Panc1 (cell line): Measurements from ENCODE around the gene A4GNT. TPM values are rescaled to one million over a fixed set of nuclear protein-coding genes. Genes with fewer than 3 reads are reported as not detected.

Experiments
- ATAC-seq: fragments of 200-7000 bp; cut with Tn5 transposase; 2 replicates; pipeline ENCODE4 v1.9.1; 2020; ENCODE audit warnings: mild to moderate bottlenecking, moderate library complexity
- BruUV-seq: library from RNA; stranded (reverse); fragments of 400-500 nt; replicated peaks from 2 replicates; lab custom pipeline; 2021; lab: Mats Ljungman, UMichigan
- CTCF ChIA-PET: fragments of 300-600 bp; sonication (Branson Sonifier 250); formaldehyde crosslinking; loops from one replicate; lab custom pipeline; 2022; ENCODE audit warnings: antibody characterized with exemption; lab: Charles Lee
- POLR2A ChIA-PET: fragments of 300-600 bp; sonication (Branson Sonifier 250); formaldehyde crosslinking; loops from one replicate; lab custom pipeline; 2022; ENCODE audit warnings: antibody characterized with exemption; lab: Charles Lee
- DNase-seq: peaks from one replicate; pipeline ENCODE4 v3.0.0-alpha.2; 2010; ENCODE audit warnings: low read depth, low spot score
- H3K27ac ChIP-seq: 2 replicates; pipeline ENCODE4 v1.5.1; 2011; ENCODE audit warnings: mild to moderate bottlenecking, low read length, inconsistent platforms
- H3K27me3 ChIP-seq: fragments of 200-500 bp; sonication (Bioruptor generic); 2 replicates; pipeline ENCODE4 v1.6.0; 2014; ENCODE audit warnings: low read length, inconsistent platforms; ENCODE audit not compliant: control insufficient read depth, insufficient read depth
- H3K36me3 ChIP-seq: fragments of 200-500 bp; sonication (Bioruptor generic); 2 replicates; pipeline ENCODE4 v1.5.1; 2014; ENCODE audit warnings: inconsistent platforms, mild to moderate bottlenecking, low read length, moderate library complexity; ENCODE audit not compliant: control insufficient read depth, insufficient read depth
- H3K4me1 ChIP-seq: 2 replicates; pipeline ENCODE4 v1.5.1; 2011; ENCODE audit warnings: inconsistent platforms, mild to moderate bottlenecking, low read length, moderate library complexity; ENCODE audit not compliant: control insufficient read depth, insufficient read depth
- H3K4me3 ChIP-seq, 2 experiments: 2 replicates each; pipeline ENCODE4 v1.5.1; 2011 to 2012; ENCODE audit warnings: low read depth in 2 of 2, low read length in 2 of 2, mild to moderate bottlenecking in 2 of 2, inconsistent platforms in 1 of 2, moderate library complexity in 1 of 2
- H3K9me3 ChIP-seq: fragments of 200-500 bp; sonication (Bioruptor generic); 2 replicates; pipeline ENCODE4 v1.5.1; 2014; ENCODE audit warnings: low read depth, mild to moderate bottlenecking, inconsistent platforms, low read length, moderate library complexity; ENCODE audit not compliant: control insufficient read depth, insufficient read depth
- POLR2AphosphoS5 ChIP-seq: IDR thresholded peaks from 2 replicates; pipeline ENCODE4 v1.6.1; 2012; ENCODE audit warnings: mild to moderate bottlenecking, low read depth, low read length, moderate library complexity
- SIN3A ChIP-seq: IDR thresholded peaks from 2 replicates; pipeline ENCODE4 v1.6.1; 2012; ENCODE audit warnings: low read depth, mild to moderate bottlenecking, low read length, moderate library complexity, borderline replicate concordance; ENCODE audit not compliant: insufficient read depth
- TCF7L2 ChIP-seq: IDR thresholded peaks from 2 replicates; pipeline ENCODE4 v1.6.1; 2011; ENCODE audit warnings: mild to moderate bottlenecking, low read depth, low read length, inconsistent platforms
- in situ Hi-C: cut with HindIII; loops from 2 replicates; pipeline ENCODE4 v1.10.0; 2016; ENCODE audit warnings: low sequenced_read_pairs, low pct_unique_long_range_greater_than_20kb
- intact Hi-C: fragments of 100-400 bp; cut with micrococcal nuclease; formaldehyde crosslinking; loops from one replicate; pipeline ENCODE4 v1.10.0; 2022; ENCODE audit not compliant: unreplicated experiment
- total RNA-seq: library from RNA; stranded (reverse); gene quantifications from one replicate; pipeline ENCODE4 v1.2.1, GENCODE V29; 2021; ENCODE audit not compliant: unreplicated experiment
- TF ChIP-seq, protein P1 (sequence below): fragments of 450-650 bp; IDR thresholded peaks from 2 replicates; pipeline ENCODE4 v1.5.1; 2017; ENCODE audit warnings: mild to moderate bottlenecking
- TF ChIP-seq, protein P2 (sequence below), 2 experiments: IDR thresholded peaks; 2 replicates each; pipeline ENCODE4 v1.6.1; 2011 to 2012; ENCODE audit warnings: low read depth in 2 of 2, control low read depth in 1 of 2, low read length in 1 of 2, mild to moderate bottlenecking in 1 of 2, moderate library complexity in 1 of 2; ENCODE audit not compliant: insufficient read depth in 1 of 2

Gene A4GNT
- total RNA-seq, 1 experiment from 2014 or later = not detected

DNA sequence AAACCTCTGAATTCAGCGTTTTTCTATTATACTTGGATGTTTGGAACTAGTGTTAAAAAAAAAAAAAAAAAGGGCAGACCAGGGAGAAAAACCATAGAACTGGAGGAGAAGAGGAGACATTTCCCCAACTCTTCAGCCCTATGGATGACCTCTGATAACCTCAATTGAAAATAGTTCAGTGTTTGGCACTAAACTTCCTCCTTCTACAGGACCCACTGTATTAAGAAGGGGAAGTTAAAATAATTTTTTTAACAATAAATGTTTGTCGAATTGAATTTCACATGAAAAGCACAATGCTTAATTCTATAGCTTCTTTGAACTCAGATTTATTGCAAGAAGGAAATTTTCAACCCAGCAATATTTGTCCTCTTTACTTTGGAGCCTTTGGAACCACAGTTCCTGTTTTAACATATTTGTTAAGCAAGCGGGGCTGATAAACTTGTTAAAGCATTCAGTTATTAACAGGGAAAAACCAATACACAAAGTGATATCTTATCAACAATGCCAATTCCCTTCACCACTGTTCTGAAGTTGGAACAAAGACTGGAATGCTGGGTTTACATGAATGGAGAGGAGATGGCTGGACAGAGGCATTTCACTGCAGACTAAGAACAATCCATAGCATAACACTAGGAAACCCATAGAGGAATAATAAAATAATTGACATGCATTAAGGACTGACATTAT, 3.1 kb upstream of the A4GNT start:
- H3K36me3 ChIP-seq = no peaks in the 10 kb centered on the region
- intact Hi-C loops (no loop called here), in situ Hi-C loops (no loop called here)
- BruUV-seq = no TSS peak
- H3K4me1 ChIP-seq = no peaks in the 10 kb centered on the region
- DNase-seq (no peak), ATAC-seq (no peak)
- H3K9me3 ChIP-seq = no peaks in the 10 kb centered on the region
- H3K4me3 ChIP-seq = no peak overlapping the region
- ChIA-PET POLR2A (no interaction called here), CTCF (no interaction called here)
- no peak for TF ChIP-seq TCF7L2
- TF ChIP-seq, protein P1, sequence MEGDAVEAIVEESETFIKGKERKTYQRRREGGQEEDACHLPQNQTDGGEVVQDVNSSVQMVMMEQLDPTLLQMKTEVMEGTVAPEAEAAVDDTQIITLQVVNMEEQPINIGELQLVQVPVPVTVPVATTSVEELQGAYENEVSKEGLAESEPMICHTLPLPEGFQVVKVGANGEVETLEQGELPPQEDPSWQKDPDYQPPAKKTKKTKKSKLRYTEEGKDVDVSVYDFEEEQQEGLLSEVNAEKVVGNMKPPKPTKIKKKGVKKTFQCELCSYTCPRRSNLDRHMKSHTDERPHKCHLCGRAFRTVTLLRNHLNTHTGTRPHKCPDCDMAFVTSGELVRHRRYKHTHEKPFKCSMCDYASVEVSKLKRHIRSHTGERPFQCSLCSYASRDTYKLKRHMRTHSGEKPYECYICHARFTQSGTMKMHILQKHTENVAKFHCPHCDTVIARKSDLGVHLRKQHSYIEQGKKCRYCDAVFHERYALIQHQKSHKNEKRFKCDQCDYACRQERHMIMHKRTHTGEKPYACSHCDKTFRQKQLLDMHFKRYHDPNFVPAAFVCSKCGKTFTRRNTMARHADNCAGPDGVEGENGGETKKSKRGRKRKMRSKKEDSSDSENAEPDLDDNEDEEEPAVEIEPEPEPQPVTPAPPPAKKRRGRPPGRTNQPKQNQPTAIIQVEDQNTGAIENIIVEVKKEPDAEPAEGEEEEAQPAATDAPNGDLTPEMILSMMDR = no peak
- no peak for TF ChIP-seq SIN3A
- TF ChIP-seq, protein P2, sequence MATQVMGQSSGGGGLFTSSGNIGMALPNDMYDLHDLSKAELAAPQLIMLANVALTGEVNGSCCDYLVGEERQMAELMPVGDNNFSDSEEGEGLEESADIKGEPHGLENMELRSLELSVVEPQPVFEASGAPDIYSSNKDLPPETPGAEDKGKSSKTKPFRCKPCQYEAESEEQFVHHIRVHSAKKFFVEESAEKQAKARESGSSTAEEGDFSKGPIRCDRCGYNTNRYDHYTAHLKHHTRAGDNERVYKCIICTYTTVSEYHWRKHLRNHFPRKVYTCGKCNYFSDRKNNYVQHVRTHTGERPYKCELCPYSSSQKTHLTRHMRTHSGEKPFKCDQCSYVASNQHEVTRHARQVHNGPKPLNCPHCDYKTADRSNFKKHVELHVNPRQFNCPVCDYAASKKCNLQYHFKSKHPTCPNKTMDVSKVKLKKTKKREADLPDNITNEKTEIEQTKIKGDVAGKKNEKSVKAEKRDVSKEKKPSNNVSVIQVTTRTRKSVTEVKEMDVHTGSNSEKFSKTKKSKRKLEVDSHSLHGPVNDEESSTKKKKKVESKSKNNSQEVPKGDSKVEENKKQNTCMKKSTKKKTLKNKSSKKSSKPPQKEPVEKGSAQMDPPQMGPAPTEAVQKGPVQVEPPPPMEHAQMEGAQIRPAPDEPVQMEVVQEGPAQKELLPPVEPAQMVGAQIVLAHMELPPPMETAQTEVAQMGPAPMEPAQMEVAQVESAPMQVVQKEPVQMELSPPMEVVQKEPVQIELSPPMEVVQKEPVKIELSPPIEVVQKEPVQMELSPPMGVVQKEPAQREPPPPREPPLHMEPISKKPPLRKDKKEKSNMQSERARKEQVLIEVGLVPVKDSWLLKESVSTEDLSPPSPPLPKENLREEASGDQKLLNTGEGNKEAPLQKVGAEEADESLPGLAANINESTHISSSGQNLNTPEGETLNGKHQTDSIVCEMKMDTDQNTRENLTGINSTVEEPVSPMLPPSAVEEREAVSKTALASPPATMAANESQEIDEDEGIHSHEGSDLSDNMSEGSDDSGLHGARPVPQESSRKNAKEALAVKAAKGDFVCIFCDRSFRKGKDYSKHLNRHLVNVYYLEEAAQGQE (IDR thresholded peaks at IDR 0.05; ENCODE audit: insufficient read depth in 1 of 2, low read depth in 2 of 2, low read length in 1 of 2) = no peak
- TF ChIP-seq POLR2AphosphoS5 = no peak
- H3K27me3 ChIP-seq = peaks cover 20% of the 10 kb centered on the region
- no peak overlapping the region for H3K27ac ChIP-seq

GRCh38 chr3:138127636-138128365, 4.4 kb downstream of the A4GNT start:
- Histone ChIP-seq H3K9me3 (no peaks in the 10 kb centered on the region; the same call in 1 of the 2 replicates), H3K27me3 (peaks cover 4% of the 10 kb centered on the region), H3K27ac (no peak overlapping the region), H3K36me3 (no peaks in the 10 kb centered on the region), H3K4me1 (no peaks in the 10 kb centered on the region), H3K4me3 (no peak overlapping the region)
- in situ Hi-C loops (no loop called here), intact Hi-C loops (no loop called here)
- POLR2A ChIA-PET = interaction anchor here (0.7 kb wide), 1 partner anchor 12 kb away, joined by 5 read pairs; no protein-coding TSS in a partner anchor
- ATAC-seq (peak; percentile 73), DNase-seq (no peak)
- TF ChIP-seq TCF7L2 (no peak), SIN3A (no peak)
- BruUV-seq = no TSS peak
- CTCF ChIA-PET = interaction anchor here (0.5 to 0.6 kb wide), 4 partner anchors 10 to 302 kb away, joined by 3 to 7 read pairs (median 6); no protein-coding TSS in a partner anchor
